ENCODE data around the gene CCNA2. TPM values are rescaled to one million over a fixed set of nuclear protein-coding genes. Genes with fewer than 3 reads are reported as not detected.

The CCNA2 gene
- 10 to 100 TPM in 1 of 3 donors, 1 to 10 TPM in 2; 2.8 to 18.9 (median 4.0) TPM for total RNA-seq
- long read RNA-seq, donor 1, partial matches to known transcripts, result 0 of 1 reads
- long read RNA-seq, donor 1, other reads (novel, unspliced or antisense), result 0 of 1 reads
- long read RNA-seq, donor 2, transcript CCNA2-201 (8 exons, 2,797 nt), result major isoform, 15 of 18 reads
- long read RNA-seq, donor 2, partial matches to known transcripts, result 3 of 18 reads
- long read RNA-seq, donor 2, other reads (novel, unspliced or antisense), result 0 of 18 reads

- TF ChIP-seq CTCF (IDR thresholded peaks at IDR 0.05), result no peak
- H3K4me1 ChIP-seq (ENCODE audit: low read depth), result no peaks in the 10 kb centered on the region
- DNase-seq (peak; percentile 97 to 98 (median 97)), ATAC-seq (peak; percentile 99)
- peak within 1 kb of the TSS; percentile 45 for H3K4me3 ChIP-seq
- intact Hi-C loops (cut with DNase I, micrococcal nuclease), result no loop called here
- H3K9me3 ChIP-seq, result no peaks in the 10 kb centered on the region
- H3K36me3 ChIP-seq (ENCODE audit: low read depth), result no peaks in the 10 kb centered on the region
Measured at GRCh38 chr4:121823505-121824170, at the start of gene CCNA2. TSS of gene CCNA2 (minus strand) at chr4:121823883. CDS start at chr4:121823628, 255 bp downstream.

- H3K4me1 ChIP-seq (ENCODE audit: low read depth), result peaks cover 5% of the 10 kb centered on the region
- H3K36me3 ChIP-seq (ENCODE audit: low read depth), result no peaks in the 10 kb centered on the region
- TF ChIP-seq CTCF (IDR thresholded peaks at IDR 0.05), result no peak
- H3K9me3 ChIP-seq, result no peaks in the 10 kb centered on the region
- peak within 1 kb of the TSS; percentile 52 for H3K4me3 ChIP-seq
- ATAC-seq, result peak; percentile 100
- peak; percentile 98 to 100 (median 99) for DNase-seq
- intact Hi-C loops (cut with DNase I, micrococcal nuclease), result no loop called here
Measured at GRCh38 chr4:121869841-121870822, 46.4 kb upstream of the CCNA2 start, which contains the start of gene BBS7. TSS of gene BBS7 (minus strand) at chr4:121870474. CDS start at chr4:121870313, 161 bp downstream.

GRCh38 chr4:121863799-121864198, 40.1 kb upstream of the CCNA2 start:
- Histone ChIP-seq H3K36me3 (ENCODE audit: low read depth) (no peaks in the 10 kb centered on the region), H3K9me3 (no peaks in the 10 kb centered on the region), H3K4me3 (no peak overlapping the region), H3K4me1 (ENCODE audit: low read depth) (no peaks in the 10 kb centered on the region)
- DNase-seq (no peak), ATAC-seq (no peak)
- no peak for TF ChIP-seq CTCF (IDR thresholded peaks at IDR 0.05)
- intact Hi-C loops (cut with DNase I, micrococcal nuclease), result no loop called here

GRCh38 chr4:121861426-121861825, 37.7 kb upstream of the CCNA2 start:
- Histone ChIP-seq H3K4me1 (ENCODE audit: low read depth) (no peaks in the 10 kb centered on the region), H3K4me3 (no peak overlapping the region), H3K9me3 (no peaks in the 10 kb centered on the region), H3K36me3 (ENCODE audit: low read depth) (no peaks in the 10 kb centered on the region)
- ATAC-seq (peak; percentile 37), DNase-seq (peak in 1 of 3 donors; percentile 10)
- no peak for TF ChIP-seq CTCF (IDR thresholded peaks at IDR 0.05)
- intact Hi-C loops (cut with DNase I, micrococcal nuclease), result no loop called here

GRCh38 chr4:121860121-121860520, 36.4 kb upstream of the CCNA2 start:
- Histone ChIP-seq H3K36me3 (ENCODE audit: low read depth) (no peaks in the 10 kb centered on the region), H3K9me3 (no peaks in the 10 kb centered on the region), H3K4me3 (no peak overlapping the region), H3K4me1 (ENCODE audit: low read depth) (no peaks in the 10 kb centered on the region)
- DNase-seq, result no peak
- no peak for TF ChIP-seq CTCF (IDR thresholded peaks at IDR 0.05)
- intact Hi-C loops (cut with DNase I, micrococcal nuclease), result no loop called here
- no peak for ATAC-seq
